Thymus (tissue), 11 donors: ENCODE measurements around the gene NFIB. TPM values are rescaled to one million over a fixed set of nuclear protein-coding genes. Genes with fewer than 3 reads are reported as not detected.

ENCODE experiments used
- DNase-seq, 9 donors: peaks; one replicate each; pipeline ENCODE4 v3.0.0-alpha.2; 2013; ENCODE audit warnings: low spot score in 9 of 9, low read depth in 6 of 9, missing footprints in 1 of 9
- H3K27ac ChIP-seq, 2 donors: one replicate each; pipeline ENCODE4 v1.5.1; 2013; ENCODE audit warnings: control low read depth in 1 of 2, low read depth in 1 of 2, low read length in 1 of 2, mild to moderate bottlenecking in 1 of 2, moderate library complexity in 1 of 2
- H3K27me3 ChIP-seq, 2 donors: one replicate each; pipeline ENCODE4 v1.5.1; 2013; ENCODE audit warnings: low read length in 1 of 2; ENCODE audit not compliant: control insufficient read depth in 2 of 2, insufficient read depth in 1 of 2
- H3K36me3 ChIP-seq, 2 donors: one replicate each; pipeline ENCODE4 v1.5.1; 2013; ENCODE audit warnings: low read length in 1 of 2, mild to moderate bottlenecking in 1 of 2, moderate library complexity in 1 of 2; ENCODE audit not compliant: control insufficient read depth in 2 of 2, insufficient read depth in 2 of 2
- H3K4me1 ChIP-seq, 2 donors: one replicate each; pipeline ENCODE4 v1.5.1; 2013; ENCODE audit warnings: low read length in 2 of 2; ENCODE audit not compliant: control insufficient read depth in 2 of 2, insufficient read depth in 2 of 2
- H3K4me3 ChIP-seq, 2 donors: one replicate each; pipeline ENCODE4 v1.5.1; 2013; ENCODE audit warnings: low read length in 2 of 2, control low read depth in 1 of 2, mild to moderate bottlenecking in 1 of 2
- H3K9me3 ChIP-seq, 2 donors: one replicate each; pipeline ENCODE4 v1.5.1; 2013; ENCODE audit warnings: low read length in 1 of 2, mild to moderate bottlenecking in 1 of 2; ENCODE audit not compliant: control insufficient read depth in 2 of 2, insufficient read depth in 1 of 2
- WGBS: extraction: QIAGEN DNeasy Blood & Tissue Kit; methylation state at CpG from one replicate; pipeline ENCODE4 v1.1.7; 2013; 5-methylcytosine and 5-hydroxymethylcytosine counted together
- polyA plus RNA-seq: library from polyadenylated mRNA; stranded (reverse); fragments of 200-250 nt; gene quantifications from one replicate; pipeline ENCODE4 v1.2.3, GENCODE V29; 2013
- total RNA-seq: library from RNA; stranded (reverse); fragments of 120-200 nt; gene quantifications from one replicate; pipeline ENCODE4 v1.2.4, GENCODE V29; 2013
- donor health status: healthy.

The NFIB gene
- total and polyA plus RNA-seq, 2 donors = 10.3 to 12.4 TPM

DNA sequence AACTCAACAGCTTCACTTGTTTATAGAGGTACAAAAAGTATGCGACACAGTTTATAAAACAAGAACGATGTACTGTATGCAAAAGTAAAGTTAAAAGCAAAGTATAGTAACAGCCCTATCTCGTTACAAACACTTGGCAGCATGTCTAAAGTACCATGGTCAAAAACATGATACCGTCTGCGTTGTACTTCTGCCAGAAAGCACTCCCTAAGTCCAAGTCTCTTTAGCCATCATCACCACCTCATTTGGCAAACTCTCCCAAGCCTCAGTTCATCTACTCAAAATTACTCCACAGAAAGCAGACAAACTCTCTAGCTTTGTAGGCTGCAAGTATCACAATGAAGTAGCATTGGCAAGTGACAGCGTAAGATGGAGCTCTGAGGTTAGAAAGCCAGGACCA, 73.4 kb downstream of the NFIB start:
- no peak for DNase-seq
- Histone ChIP-seq H3K36me3 (no peaks in the 10 kb centered on the region), H3K27ac (no peak overlapping the region), H3K9me3 (no peaks in the 10 kb centered on the region), H3K4me1 (no peaks in the 10 kb centered on the region), H3K4me3 (no peak overlapping the region), H3K27me3 (no peaks in the 10 kb centered on the region)
- 91% methylated on average over 6 of the region's 6 CpGs for WGBS

- Histone ChIP-seq H3K4me3 (no peak overlapping the region), H3K27ac (no peak overlapping the region), H3K9me3 (no peaks in the 10 kb centered on the region), H3K36me3 (no peaks in the 10 kb centered on the region), H3K27me3 (no peaks in the 10 kb centered on the region), H3K4me1 (no peaks in the 10 kb centered on the region)
- WGBS = 66% methylated on average over 4 of the region's 4 CpGs
- DNase-seq = no peak
Observed at GRCh38 chr9:14238518-14238917, 75.4 kb downstream of the NFIB start.

GRCh38 chr9:14238079-14238478, 75.9 kb downstream of the NFIB start:
- 92% methylated on average over 3 of the region's 3 CpGs for WGBS
- Histone ChIP-seq H3K27ac (peak overlapping the region in 1 of 2 donors; percentile 8), H3K9me3 (no peaks in the 10 kb centered on the region), H3K4me3 (no peak overlapping the region), H3K36me3 (no peaks in the 10 kb centered on the region), H3K27me3 (no peaks in the 10 kb centered on the region), H3K4me1 (no peaks in the 10 kb centered on the region)
- no peak for DNase-seq

- Histone ChIP-seq H3K27me3 (no peaks in the 10 kb centered on the region), H3K4me1 (no peaks in the 10 kb centered on the region), H3K4me3 (no peak overlapping the region), H3K27ac (no peak overlapping the region), H3K36me3 (no peaks in the 10 kb centered on the region), H3K9me3 (no peaks in the 10 kb centered on the region)
- 96% methylated on average over 1 of the region's 1 CpG for WGBS
- DNase-seq = no peak
Observed at GRCh38 chr9:14236591-14236990, 77.3 kb downstream of the NFIB start.

DNA sequence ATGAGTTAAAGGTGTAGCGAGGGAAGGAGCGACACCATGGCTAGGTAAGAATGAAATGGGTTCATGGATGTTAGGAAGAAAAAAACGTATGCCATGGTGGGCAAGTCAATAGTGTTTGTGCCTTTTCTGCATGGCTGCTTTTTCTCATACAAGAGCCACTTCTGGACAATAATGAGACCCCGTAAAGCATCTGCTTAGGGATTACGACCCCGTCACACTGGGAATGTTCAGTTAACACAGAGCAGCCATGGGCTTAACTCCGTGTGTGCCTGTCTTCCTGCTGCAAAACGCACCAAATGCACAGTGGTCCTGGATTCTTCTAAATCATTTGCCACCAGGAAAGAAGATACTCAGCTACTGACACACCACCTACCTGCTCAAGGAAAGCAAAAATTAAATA, 81.8 kb downstream of the NFIB start:
- 94% methylated on average over 8 of the region's 8 CpGs for WGBS
- DNase-seq = no peak
- Histone ChIP-seq H3K4me1 (no peaks in the 10 kb centered on the region), H3K4me3 (no peak overlapping the region), H3K36me3 (no peaks in the 10 kb centered on the region), H3K27ac (no peak overlapping the region), H3K9me3 (no peaks in the 10 kb centered on the region), H3K27me3 (no peaks in the 10 kb centered on the region)

- DNase-seq = no peak
- no peaks in the 10 kb centered on the region for H3K9me3 ChIP-seq
- WGBS = 84% methylated on average over 5 of the region's 5 CpGs
- no peaks in the 10 kb centered on the region for H3K4me1 ChIP-seq
- no peaks in the 10 kb centered on the region for H3K27me3 ChIP-seq
- H3K27ac ChIP-seq = no peak overlapping the region
- no peak overlapping the region for H3K4me3 ChIP-seq
- H3K36me3 ChIP-seq = no peaks in the 10 kb centered on the region
Observed at GRCh38 chr9:14231196-14231990, 82.5 kb downstream of the NFIB start.

GRCh38 chr9:14228602-14229001, 85.3 kb downstream of the NFIB start:
- Histone ChIP-seq H3K4me1 (no peaks in the 10 kb centered on the region), H3K27me3 (no peaks in the 10 kb centered on the region), H3K4me3 (no peak overlapping the region), H3K27ac (no peak overlapping the region), H3K9me3 (no peaks in the 10 kb centered on the region), H3K36me3 (no peaks in the 10 kb centered on the region)
- no peak for DNase-seq
- WGBS = 90% methylated on average over 1 of the region's 1 CpG

DNA sequence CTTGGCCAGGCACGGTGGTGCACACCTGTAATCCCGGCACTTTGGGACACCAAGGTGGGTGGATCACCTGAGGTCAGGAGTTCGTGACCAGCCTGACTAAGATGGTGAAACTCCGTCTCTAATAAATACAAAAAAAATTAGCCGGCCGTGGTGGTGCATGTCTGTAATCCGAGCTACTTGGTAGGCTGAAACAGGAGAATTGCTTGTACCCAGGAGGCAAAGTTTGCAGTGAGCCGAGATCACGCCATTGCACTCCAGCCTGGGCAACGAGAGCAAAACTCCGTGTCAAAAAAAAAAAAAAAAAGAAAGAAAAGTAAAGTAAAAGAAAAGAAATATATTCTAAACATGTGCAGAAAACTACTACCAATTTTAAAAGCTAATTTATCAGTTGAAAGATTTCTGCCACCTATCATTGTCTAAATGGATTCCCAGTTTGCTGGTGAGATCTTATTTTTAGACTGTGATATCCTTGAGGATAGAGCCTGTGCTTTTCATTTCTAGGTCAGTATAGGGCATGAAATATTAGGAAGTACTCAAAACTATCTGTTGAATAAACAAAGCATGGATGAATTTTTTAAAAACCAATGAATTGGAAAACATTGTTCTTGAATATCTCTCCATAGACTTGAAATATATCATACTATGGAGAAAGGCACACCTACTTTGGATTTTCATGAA, 86.9 kb downstream of the NFIB start:
- Histone ChIP-seq H3K9me3 (no peaks in the 10 kb centered on the region), H3K27me3 (no peaks in the 10 kb centered on the region), H3K4me3 (no peak overlapping the region), H3K36me3 (no peaks in the 10 kb centered on the region), H3K4me1 (no peaks in the 10 kb centered on the region), H3K27ac (no peak overlapping the region)
- DNase-seq = no peak
- 94% methylated on average over 11 of the region's 11 CpGs for WGBS

DNA sequence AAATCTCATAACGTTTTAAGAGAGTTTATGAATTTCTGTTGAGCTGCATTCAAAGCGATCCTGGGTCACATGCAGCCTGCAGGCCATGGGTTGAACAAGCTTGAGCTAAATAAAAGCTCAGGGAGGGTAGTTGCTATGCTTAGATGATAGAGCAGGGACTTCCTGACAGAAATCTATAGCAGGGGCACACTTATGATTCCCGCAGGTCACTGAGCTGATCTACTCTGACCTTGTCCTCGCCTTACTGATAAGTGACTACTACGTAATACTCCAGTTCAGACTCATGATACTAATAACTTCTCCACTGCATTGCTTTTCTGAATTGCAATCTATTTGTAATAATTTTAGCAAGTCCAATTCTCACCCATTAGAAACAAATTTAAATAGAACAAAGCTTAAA, 90.9 kb downstream of the NFIB start:
- H3K9me3 ChIP-seq = no peaks in the 10 kb centered on the region
- DNase-seq = no peak
- H3K4me1 ChIP-seq = no peaks in the 10 kb centered on the region
- WGBS = 94% methylated on average over 5 of the region's 5 CpGs
- H3K36me3 ChIP-seq = no peaks in the 10 kb centered on the region
- H3K27ac ChIP-seq = no peak overlapping the region
- H3K4me3 ChIP-seq = no peak overlapping the region
- H3K27me3 ChIP-seq = no peaks in the 10 kb centered on the region
